HG03175 (cell line): ENCODE measurements around the gene MAMDC4.
"Not testable (repeated sequence)": the region's sequence is repeated elsewhere in the genome, so short reads cannot be mapped to it uniquely, and the experiment has no call there.

Experiments used
- ATAC-seq: cut with Tn5 transposase; IDR thresholded peaks from one replicate; pipeline ENCODE4 v1.9.1; 2021; ENCODE audit warnings: mild to moderate bottlenecking, moderate library complexity; ENCODE audit not compliant: unreplicated experiment

The MAMDC4 gene

GRCh38 chr9:136838314-136839228 lies 13.6 kb upstream of the MAMDC4 start:
- no peak for ATAC-seq

- no peak for ATAC-seq
Measured at GRCh38 chr9:136839229-136840139, 12.7 kb upstream of the MAMDC4 start.

DNA sequence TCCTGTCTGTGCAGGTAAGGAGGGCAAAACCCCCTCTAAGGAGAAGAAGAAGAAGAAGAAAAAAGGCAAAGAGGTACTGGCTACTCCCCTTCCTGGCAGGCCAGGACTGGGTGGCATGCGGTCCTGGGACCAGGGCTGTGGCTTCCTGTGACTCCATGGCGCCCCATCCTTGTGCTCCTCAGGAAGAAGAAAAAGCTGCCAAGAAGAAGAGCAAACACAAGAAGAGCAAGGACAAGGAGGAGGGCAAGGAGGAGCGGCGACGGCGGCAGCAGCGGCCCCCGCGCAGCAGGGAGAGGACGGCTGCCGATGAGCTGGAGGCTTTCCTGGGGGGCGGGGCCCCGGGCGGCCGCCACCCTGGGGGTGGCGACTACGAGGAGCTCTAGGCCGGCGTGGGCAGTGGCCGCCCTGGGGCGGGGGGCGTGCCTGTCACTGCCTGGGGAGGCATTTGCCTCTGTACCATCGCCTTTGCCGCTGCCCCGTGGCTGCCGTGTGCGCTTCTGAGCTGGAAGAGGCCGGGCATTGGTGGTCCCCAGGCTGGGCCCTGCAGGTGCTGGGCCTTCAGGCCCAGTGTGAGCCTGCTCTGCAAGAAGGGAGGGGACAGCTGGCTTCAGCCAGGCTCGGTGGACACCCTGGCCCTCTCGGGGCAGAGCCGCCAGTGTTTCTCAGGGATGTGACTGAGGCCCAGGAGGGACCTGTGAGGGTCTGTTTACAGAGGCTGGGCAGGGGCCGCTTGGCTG lies 11.8 kb upstream of the MAMDC4 start:
- no peak for ATAC-seq

GRCh38 chr9:136840877-136841645 lies 11.1 kb upstream of the MAMDC4 start:
- no peak for ATAC-seq

- not testable (repeated sequence) for ATAC-seq
Measured at GRCh38 chr9:136841646-136842379, 10.3 kb upstream of the MAMDC4 start.

GRCh38 chr9:136842380-136842948 lies 9.7 kb upstream of the MAMDC4 start, which contains the start of gene AJM1:
TSS of gene AJM1 (plus strand) at chr9:136842478. CDS start at chr9:136844415, 1,937 bp downstream.
- ATAC-seq: peak; percentile 79

- not testable (repeated sequence) for ATAC-seq
Measured at GRCh38 chr9:136843159-136843800, 8.9 kb upstream of the MAMDC4 start.

DNA sequence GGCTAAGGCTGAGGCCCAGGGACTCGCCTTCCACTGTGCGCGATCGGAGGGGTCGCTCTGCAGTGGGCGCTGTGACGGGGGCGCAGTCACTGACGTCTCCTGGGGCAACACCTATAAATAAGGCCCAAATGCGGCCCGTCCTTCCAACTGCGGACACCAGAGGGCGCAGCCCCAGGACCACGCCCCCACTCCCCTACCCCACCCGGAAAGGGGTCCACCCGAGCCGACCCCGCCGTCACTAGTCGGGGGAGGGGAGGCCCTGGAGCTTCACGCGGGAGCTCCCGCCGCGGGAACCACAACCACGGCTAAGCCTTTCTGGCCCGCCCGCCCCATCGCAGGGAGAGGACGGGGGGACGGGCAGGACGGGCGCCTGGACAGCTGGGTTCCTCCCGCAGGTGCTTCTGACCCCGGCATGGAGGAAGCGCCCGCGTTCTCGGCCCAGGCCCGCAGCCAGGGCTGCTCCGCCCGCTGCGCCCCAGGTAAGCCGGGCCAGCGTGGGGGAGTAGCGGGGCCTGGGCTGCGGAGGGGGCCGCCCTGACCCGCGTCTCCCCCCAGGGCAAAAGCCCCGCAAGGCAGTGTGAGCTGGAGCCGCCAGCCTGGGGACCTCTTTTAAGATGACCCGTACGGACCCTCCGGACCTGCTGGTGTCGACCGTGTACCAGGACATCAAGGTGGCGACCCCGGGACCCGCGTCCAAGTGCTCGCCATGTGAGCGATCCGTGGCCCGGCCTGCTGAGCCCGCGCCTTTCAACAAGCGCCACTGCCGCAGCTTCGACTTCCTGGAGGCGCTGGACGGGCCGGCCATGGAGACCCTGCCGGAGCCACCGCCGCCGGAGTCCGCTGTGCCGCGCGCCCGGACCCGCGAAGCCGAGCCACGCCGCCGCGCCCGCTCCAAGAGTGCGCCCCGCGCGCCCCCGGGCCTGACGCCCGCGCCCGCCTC lies 8.1 kb upstream of the MAMDC4 start:
- ATAC-seq: not testable (repeated sequence)

DNA sequence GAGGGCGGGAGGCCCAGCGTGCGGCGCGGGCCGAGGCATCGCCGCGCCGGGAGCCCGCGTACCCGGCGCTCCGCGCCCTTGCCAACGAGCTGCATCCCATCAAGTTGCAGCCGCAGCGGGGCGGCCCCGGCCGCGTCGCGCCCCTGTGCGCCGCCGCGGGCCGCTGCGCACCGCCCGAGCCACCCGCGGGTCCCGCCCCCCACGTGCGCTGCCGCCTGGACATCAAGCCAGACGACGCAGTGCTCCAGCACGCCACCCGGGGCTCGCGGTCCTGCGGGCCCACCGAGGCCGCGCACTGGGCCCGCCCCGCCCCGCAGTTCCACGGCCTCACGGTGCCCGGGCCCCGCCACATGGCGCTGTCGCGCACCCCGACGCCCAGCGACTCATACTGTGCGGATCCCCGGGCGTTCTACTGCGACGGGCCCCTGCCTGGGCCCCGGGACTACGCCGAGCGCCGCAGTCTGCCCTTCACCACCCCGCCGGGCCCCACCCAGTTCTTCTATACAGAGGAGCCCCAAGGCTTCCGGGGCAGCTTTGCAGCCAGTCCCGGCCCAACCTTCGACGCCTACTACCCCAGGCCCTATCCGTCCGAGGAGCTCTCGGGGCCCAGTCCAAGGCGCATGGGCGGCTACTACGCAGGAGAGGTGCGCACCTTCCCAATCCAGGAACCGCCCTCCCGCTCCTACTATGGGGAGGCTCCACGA lies 7.2 kb upstream of the MAMDC4 start:
- no peak for ATAC-seq

GRCh38 chr9:136845465-136846260 lies 6.5 kb upstream of the MAMDC4 start:
- ATAC-seq: no peak

GRCh38 chr9:136846376-136847087 lies 5.6 kb upstream of the MAMDC4 start:
- ATAC-seq: no peak

DNA sequence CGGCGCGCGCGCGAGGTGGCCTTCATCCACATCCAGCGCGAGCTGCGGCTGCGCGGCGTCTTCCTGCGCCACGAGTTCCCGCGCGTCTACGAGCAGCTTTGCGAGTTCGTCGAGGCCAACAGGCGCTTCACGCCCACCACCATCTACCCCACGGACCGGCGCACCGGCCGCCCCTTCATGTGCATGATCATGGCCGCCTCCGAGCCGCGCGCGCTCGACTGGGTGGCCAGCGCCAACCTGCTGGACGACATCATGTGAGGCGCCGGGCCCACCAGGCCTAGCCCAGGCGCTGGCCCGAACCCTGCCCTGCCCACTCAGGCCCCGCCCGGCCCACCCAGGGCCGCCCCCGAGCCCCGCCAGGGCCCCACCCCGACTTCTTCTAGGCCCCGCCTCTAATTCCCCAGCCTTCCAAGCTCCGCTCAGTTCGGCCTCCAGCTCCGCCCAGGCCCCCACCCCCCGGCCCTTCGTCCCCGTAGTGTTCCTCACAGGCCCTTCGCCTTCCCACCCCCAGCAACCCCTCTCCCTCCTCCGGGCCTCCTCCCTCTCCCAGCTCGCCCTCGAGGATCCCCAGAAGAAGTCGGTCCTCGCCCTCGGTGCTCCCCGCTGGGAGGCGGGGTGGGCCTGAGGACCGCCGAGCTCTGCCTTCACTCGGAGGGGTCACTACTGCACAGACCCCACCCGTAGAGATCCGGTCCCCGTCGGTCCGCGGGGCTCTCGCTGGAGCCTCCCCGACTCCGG lies 4.9 kb upstream of the MAMDC4 start:
- ATAC-seq: no peak

DNA sequence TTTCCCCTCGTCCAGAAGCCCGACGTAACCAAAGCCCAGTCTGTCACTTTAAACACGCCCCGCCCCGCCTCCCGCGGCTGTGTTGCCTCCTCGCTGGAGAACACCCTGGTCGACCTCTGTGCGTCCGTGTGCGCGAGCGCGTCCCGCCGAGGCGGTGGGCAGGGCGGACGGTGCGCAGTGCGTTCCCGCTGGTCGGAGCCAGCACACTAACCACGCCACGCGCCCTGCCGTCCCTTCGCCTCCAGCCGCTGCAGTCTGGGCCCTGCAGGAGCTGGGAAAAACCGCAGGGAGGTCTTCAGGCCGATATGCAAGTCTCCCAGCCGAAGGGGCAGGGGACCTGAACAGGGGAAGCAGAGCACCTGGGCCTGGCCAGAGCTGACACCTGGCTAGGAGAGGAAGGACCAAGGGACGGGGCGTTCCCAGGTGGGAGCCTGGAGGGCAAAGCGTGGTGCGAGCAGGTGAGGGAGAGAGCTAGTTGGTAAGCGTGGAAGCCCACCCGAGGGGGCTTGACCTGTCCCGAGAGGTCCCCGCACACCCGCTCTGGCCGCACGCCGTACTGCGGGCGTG lies 4.2 kb upstream of the MAMDC4 start:
- ATAC-seq: peak; percentile 33

DNA sequence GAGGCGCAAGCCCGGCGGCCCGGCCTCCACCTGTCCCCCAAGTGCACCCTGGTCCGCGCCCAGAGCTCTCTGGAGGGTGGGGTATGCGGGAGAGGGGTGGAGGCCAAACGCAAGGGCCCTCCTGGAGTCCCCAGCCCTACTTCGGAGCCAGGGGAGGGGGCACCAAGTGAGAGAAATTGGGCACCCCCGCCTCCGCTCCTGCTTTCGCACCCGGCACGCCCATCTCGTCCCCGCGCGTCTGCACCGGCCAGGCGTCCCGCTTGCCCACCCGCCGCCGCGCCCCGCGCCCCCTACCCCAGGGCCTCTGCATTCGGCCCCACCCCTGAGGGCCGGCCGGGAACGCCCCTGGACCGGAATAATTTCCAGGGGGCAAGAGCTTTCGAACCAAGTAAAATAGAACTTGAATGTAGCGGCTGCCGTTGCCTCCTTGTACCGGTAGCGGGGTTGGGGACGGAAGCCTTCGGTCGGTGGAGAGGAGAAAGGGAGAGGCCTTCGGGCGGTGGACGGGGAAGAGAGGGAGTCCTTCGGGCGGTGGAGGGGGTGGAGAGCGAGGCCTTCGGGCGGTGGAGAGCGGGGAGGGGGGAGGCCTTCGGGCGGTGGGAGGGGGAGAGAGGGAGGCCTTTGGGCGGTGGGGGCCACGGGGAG lies 3.6 kb upstream of the MAMDC4 start:
- no peak for ATAC-seq
